Measurements from ENCODE around the gene ARHGEF16. TPM values are rescaled to one million over a fixed set of nuclear protein-coding genes. Genes with fewer than 3 reads are reported as not detected.
A peak's percentile ranks its signal among the peaks of the same experiment; 100 is the strongest.

ARHGEF16 gene
- polyA plus RNA-seq, 6 donors from 2014 or later = not detected

DNA sequence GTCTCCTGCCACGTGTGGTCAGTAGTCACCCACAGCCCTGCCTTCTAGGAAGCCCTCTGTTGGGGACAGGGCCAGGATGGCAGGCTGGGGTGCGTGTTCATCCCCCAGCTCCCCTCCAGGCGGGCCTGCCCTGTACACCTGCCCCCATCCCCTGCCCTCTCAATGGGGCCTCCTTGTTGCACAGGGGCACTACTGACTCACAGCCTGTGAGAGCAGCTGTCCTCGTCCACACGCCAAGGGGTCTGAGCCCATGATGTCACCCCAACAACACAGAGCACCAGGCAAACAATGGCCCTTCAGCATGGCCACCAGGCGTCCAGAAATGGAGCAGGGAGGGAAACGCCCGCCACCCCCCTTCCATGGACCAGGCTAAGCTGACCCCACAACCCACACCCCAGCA, 64.3 kb downstream of the ARHGEF16 start:
- Mint-ChIP-seq H3K9me3 (no peaks in the 10 kb centered on the region), H3K36me3 (no peaks in the 10 kb centered on the region), H3K27me3 (no peaks in the 10 kb centered on the region), H3K4me3 (no peak overlapping the region), H3K27ac (no peak overlapping the region), H3K4me1 (no peaks in the 10 kb centered on the region)
- ATAC-seq (ENCODE audit: low read depth in 2 of 2) (no peak), DNase-seq (no peak)

DNA sequence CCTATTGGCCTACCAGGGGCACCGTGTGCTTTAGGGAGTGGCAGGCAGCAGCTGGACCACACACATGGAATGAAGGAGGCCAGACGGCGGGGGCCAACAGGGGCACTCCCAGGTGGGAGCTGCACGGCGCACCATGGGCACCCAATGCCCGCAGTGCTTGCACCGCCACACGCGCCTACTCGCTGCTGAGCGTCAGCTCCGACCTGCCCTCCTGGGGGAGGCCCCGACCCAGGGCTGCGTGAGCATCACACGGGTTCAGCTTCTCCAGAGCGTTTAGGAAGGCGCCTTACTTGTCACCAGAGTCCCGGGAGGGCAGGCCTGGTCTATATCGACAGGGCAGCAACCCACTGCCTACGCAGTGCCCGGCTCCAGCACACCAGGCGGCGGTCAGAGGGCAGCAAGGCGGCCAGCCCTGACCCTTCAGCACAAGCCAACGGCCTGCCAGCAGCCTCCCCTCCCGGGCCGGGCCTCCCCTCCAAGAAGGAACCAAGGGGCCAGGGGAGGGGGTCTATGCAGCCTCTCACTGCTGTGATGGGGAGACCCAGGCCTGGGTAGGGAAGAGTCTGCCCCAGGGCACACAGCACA, 64.9 kb downstream of the ARHGEF16 start:
- Mint-ChIP-seq H3K4me3 (no peak overlapping the region), H3K4me1 (peaks cover 0 to 2% (median 0%) of the 10 kb centered on the region in 3 donors), H3K27ac (no peak overlapping the region), H3K9me3 (no peaks in the 10 kb centered on the region), H3K27me3 (no peaks in the 10 kb centered on the region), H3K36me3 (no peaks in the 10 kb centered on the region)
- ATAC-seq (ENCODE audit: low read depth in 2 of 2) (no peak), DNase-seq (no peak)

DNA sequence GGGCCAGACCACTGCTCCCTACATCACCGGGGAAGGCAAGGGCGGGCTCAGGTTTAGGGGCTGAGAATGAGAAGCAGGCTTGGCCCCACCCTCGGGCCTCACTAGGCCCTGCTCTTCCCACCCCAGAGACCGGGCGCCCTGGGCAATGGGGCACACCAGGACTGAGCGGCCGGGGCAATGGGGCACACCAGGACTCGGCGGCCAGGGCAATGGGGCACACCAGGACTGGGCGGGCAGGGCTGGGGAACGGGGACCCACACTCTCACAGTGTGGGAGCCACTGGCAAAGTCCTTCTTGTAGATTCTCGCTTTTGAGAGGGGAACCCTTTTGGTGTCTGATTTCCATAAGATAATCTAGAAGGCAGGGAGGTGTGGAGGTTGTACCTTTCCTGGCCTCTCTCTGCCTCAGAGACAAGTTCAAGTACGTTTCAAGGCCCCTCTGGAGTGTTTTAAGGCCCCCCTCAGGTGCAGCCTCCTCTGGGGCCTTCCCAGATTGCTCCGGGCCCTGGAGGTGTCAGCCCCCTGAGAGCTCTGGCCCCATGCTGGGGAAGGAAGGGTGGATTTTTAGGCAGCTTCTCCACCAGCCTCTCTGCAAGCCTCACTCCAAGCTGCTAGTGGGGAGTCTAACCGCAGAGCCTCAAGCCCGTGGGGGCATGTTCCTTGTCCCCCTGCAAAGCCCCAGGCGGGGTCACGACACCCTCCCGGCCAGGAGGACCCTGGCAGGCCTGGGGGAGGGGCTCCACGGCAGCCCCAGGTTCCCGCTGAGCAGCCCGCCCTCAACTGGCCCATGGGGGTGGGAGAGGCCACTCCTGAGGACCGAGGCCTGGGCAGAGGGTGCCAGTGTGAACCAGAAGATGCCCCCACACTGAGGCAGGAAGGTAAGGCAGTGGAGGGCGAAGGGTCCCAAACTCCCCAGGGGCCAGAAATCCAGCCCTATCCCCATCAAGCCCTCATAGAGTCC, 66.2 kb downstream of the ARHGEF16 start:
- ATAC-seq (ENCODE audit: low read depth in 2 of 2) = no peak
- Mint-ChIP-seq H3K27ac (no peak overlapping the region), H3K27me3 (no peaks in the 10 kb centered on the region), H3K9me3 (no peaks in the 10 kb centered on the region), H3K36me3 (no peaks in the 10 kb centered on the region), H3K4me1 (peaks cover 0 to 6% (median 3%) of the 10 kb centered on the region in 3 donors), H3K4me3 (peak overlapping the region in 1 of 8 donors; percentile 22)
- no peak for DNase-seq

DNA sequence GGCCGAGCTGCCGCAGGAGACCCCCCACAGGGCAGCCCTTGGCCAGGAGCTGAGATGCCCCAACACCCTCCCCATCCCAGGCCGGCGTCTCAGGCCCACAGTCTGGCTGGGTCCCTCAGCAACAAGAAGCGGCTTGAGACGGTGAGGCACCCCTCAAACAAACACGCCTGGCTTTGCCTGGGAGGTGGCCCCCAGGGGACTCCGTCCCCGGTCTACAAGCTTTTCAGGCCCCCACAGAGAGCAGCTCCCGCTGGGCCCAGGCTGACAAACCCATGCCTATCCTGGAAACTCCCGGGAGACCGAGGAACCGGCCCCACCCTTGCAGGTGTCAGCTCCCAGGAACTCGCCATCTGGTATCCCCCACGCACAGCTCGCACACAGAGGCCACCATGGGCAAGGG, 67.0 kb downstream of the ARHGEF16 start:
- no peaks in the 10 kb centered on the region for H3K27me3 Mint-ChIP-seq
- peaks cover 0 to 12% (median 5%) of the 10 kb centered on the region in 3 donors for H3K4me1 Mint-ChIP-seq
- no peak overlapping the region for H3K27ac Mint-ChIP-seq
- H3K9me3 Mint-ChIP-seq = no peaks in the 10 kb centered on the region
- H3K36me3 Mint-ChIP-seq = no peaks in the 10 kb centered on the region
- no peak overlapping the region for H3K4me3 Mint-ChIP-seq
- ATAC-seq (ENCODE audit: low read depth in 2 of 2) = no peak
- DNase-seq = no peak

DNA sequence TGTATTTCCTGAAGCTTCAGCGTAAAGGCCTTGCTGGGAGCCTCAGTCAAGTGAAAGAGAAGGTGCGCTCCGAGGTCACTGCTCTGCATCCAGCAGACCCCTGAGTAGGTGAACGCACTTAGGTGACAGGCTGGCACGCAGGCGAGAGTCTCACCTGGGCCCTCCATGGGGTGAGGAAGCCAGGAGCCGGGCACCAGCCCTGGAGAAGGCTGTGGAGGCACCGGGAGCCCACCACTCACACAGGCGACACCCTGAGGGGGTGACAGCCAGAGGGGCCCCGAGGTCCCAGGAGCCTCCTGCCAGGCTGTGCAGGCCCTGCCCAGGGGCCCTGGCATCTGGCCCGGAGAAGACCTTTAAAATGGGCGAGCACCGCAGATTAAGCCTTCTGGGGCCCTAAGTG, 67.6 kb downstream of the ARHGEF16 start:
- ATAC-seq (ENCODE audit: low read depth in 2 of 2) (no peak), DNase-seq (no peak)
- H3K27me3 Mint-ChIP-seq = no peaks in the 10 kb centered on the region
- H3K4me1 Mint-ChIP-seq = peaks cover 0 to 14% (median 5%) of the 10 kb centered on the region in 3 donors
- no peak overlapping the region for H3K4me3 Mint-ChIP-seq
- H3K27ac Mint-ChIP-seq = no peak overlapping the region
- no peaks in the 10 kb centered on the region for H3K36me3 Mint-ChIP-seq
- H3K9me3 Mint-ChIP-seq = no peaks in the 10 kb centered on the region

DNA sequence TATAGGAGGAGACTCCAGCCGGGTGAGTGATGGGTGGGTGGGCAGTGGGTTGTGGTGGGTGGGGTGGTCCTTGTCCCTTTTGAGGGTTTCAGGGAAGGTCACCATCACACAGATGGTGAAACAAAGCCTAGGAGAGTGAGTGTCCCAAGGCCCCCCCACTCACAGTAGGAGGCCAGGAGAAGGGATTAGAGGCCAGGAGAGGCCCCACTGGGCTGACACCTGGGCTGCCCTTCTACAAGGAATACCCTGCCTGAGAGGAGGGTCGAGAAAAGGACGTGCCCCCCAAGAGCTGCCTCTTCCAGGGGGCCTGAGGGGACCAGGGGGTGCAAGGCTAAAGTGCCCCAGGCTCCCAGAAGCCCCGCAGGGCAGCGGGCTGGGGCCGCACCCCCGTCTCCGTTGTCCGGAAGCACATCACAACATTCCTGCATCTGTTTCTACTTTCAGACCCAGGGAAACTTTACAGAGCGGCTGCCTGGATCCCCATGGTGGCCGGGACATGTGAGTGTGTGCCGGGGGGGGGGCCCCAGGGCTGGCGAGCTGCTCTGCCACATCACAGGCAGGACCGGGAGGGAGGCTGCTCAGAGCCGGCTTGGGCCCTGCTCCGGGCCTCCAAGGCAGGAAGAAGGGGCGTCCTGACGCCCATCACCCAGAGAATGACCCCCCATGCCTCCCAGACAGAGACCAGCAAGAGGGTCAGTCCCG, 68.2 kb downstream of the ARHGEF16 start:
- DNase-seq (no peak), ATAC-seq (ENCODE audit: low read depth in 2 of 2) (no peak)
- no peak overlapping the region for H3K4me3 Mint-ChIP-seq
- no peaks in the 10 kb centered on the region for H3K36me3 Mint-ChIP-seq
- H3K27ac Mint-ChIP-seq = no peak overlapping the region
- no peaks in the 10 kb centered on the region for H3K27me3 Mint-ChIP-seq
- peaks cover 0 to 20% (median 5%) of the 10 kb centered on the region in 3 donors for H3K4me1 Mint-ChIP-seq
- H3K9me3 Mint-ChIP-seq = no peaks in the 10 kb centered on the region

DNA sequence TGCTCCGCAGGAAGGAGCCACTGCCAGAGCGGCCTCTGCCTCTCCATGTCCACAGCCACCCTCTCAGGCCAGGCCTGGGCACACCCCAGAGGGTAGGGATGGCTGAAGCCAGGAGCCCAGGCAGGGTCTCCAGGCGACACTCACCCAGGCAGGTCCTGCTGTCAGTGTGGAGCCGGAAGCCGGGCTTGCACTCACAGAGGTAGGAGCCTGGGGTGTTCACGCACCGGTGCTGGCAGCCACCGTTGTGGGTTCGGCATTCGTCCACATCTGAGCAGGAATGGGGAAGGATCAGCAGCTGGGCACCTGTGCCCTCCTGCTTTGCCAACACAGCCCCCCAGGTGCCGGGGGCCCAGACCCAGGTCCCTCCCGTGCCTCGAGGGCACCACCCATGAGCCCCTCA, 69.5 kb downstream of the ARHGEF16 start:
- H3K36me3 Mint-ChIP-seq = no peaks in the 10 kb centered on the region
- ATAC-seq (ENCODE audit: low read depth in 2 of 2) (no peak), DNase-seq (no peak)
- no peaks in the 10 kb centered on the region for H3K9me3 Mint-ChIP-seq
- no peak overlapping the region for H3K4me3 Mint-ChIP-seq
- no peaks in the 10 kb centered on the region for H3K27me3 Mint-ChIP-seq
- H3K4me1 Mint-ChIP-seq = peaks cover 0 to 31% (median 5%) of the 10 kb centered on the region in 3 donors
- no peak overlapping the region for H3K27ac Mint-ChIP-seq

DNA sequence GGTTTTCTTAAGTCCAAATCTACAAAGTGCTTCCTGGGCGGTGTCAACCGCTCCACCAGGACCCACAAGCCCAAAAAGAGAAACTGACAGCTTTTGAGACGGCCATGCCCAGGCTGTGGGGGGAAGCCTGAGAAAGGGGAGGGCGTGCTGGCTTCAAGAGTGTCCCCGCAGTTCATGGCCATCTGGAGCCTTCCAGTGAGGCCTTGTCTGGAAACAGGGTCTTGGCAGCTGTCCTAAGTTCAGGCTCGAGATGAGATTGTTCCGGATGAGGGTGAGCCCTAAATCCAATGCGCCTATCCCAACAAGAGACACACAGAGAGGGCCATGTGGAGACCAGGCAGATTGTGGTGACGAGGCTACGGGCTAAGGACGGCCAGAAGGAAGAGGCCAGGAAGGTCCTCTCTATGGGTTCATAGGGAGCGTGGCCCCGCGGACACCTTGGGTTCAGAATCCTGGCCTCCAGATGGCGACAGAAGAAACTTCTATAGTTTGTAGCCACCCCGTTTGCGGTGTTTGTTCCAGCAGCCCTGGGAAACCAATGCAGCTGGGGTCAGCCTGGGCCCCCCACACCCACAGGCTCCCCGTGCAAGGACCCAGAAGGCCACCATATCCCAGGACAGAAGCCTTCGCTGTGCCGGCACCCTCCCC, 70.2 kb downstream of the ARHGEF16 start:
- H3K9me3 Mint-ChIP-seq = no peaks in the 10 kb centered on the region
- DNase-seq (no peak), ATAC-seq (ENCODE audit: low read depth in 2 of 2) (no peak)
- no peaks in the 10 kb centered on the region for H3K36me3 Mint-ChIP-seq
- peak overlapping the region in 1 of 6 donors; percentile 24 for H3K27ac Mint-ChIP-seq
- H3K4me1 Mint-ChIP-seq = peaks cover 0 to 38% (median 6%) of the 10 kb centered on the region in 3 donors
- peak overlapping the region in 1 of 8 donors; percentile 29 for H3K4me3 Mint-ChIP-seq
- no peaks in the 10 kb centered on the region for H3K27me3 Mint-ChIP-seq

DNA sequence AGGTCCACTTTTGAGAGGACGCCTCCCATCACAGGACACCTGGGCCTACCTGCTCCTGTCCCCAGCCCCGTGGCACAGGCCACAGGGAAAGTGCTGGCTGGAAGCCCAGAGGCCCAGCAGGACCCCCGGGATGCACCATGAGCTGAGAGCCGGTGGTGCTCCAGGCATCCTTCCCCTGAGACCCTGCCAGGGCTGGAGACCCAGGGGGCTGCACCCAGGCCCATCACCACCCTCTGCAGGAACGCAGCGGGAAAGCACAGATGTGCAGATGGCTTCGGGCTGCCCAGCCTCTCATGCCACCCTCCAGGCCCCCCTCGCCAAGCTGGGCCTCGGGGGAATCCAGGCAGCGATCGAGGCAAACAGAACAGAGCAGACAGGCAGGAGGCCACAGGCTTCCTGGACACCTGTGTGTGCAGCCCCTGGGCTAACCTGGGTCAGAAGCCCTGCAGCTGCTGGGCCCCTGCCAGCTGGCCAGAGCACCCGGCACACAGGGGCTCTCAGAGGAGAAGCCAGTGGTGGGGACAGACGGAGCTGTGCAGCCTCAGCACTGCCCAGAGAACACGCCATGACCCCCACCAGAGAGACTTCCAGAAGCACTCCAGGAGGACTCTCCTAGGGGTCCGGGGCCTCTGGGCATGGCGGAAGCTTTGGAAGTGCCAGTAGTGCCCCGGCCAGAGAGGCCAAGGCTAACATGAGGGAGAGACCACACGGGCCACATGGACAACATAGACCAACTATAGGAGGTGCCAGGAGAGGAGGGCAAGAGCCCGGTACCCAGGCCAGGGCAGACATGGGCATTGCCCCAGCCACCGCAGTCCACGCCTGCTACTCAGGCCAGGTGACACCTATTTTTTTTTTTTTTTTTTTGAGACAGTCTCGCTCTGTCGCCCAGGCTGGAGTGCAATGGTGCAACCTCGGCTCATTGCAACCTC, 71.4 kb downstream of the ARHGEF16 start:
- no peak overlapping the region for H3K4me3 Mint-ChIP-seq
- H3K9me3 Mint-ChIP-seq = no peaks in the 10 kb centered on the region
- H3K27me3 Mint-ChIP-seq = no peaks in the 10 kb centered on the region
- ATAC-seq (ENCODE audit: low read depth in 2 of 2) (no peak), DNase-seq (no peak)
- H3K4me1 Mint-ChIP-seq = peaks cover 7 to 47% (median 14%) of the 10 kb centered on the region in 3 donors
- no peaks in the 10 kb centered on the region for H3K36me3 Mint-ChIP-seq
- peak overlapping the region in 1 of 6 donors; percentile 69 for H3K27ac Mint-ChIP-seq

DNA sequence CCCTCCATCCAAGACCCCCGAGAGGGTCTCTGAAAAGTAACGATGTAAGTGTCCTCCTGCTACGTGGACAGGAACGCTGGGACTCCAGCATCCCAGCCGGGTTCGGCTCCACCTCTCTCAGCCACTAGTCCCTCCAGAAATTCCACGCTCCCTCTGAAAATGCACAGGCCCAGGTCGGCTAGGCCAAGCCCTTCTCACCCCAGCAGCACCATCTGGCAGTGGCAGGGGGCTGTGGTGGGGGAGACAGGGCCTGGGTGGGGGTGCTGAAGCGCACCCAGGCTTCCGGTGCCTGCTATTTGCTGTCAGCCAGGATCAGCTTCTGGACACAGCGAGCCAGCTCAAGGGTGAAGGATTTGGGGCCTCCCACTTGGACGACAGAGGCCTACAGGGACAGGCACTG, 73.3 kb downstream of the ARHGEF16 start:
- Mint-ChIP-seq H3K4me3 (peak overlapping the region in 1 of 8 donors; percentile 49), H3K9me3 (no peaks in the 10 kb centered on the region), H3K4me1 (peaks cover 13 to 53% (median 17%) of the 10 kb centered on the region in 3 donors), H3K27me3 (no peaks in the 10 kb centered on the region), H3K36me3 (no peaks in the 10 kb centered on the region), H3K27ac (no peak overlapping the region)
- ATAC-seq (ENCODE audit: low read depth in 2 of 2) (no peak), DNase-seq (no peak)

DNA sequence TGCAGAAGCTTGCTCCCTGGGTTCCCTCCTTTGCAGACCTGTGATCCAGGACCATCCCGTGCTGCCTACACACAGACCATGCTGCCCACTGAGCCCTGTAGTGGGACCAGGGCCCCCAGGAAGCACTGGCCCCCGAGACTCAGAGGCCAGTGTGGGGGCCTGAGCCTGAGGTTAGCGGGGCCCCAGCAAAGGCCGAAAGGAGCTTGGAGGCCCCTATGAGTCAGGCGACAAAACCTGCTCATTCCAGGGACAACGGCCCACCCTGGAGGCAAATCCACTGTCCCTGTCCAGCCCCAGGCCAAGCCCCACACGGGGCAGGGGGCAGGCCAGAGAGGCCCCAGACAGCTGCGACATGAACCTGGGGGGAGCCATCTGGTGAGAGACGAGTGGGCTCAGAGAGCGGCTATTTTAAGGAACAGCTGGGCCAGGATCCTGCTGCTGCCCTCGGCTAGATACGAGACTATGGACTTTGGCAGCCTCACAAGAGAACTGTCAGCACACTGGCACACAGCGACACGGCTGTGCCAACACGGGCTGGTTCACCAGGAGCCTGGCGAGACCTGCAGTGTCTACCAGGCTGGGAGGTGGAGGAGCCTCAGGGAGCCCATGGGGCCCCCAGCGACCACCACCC, 74.7 kb downstream of the ARHGEF16 start:
- Mint-ChIP-seq H3K27me3 (no peaks in the 10 kb centered on the region), H3K4me3 (peak overlapping the region in 6 of 8 donors; percentile 53 to 87 (median 84)), H3K9me3 (no peaks in the 10 kb centered on the region), H3K27ac (no peak overlapping the region), H3K36me3 (no peaks in the 10 kb centered on the region), H3K4me1 (peaks cover 13 to 53% (median 17%) of the 10 kb centered on the region in 3 donors)
- ATAC-seq (ENCODE audit: low read depth in 2 of 2) (no peak), DNase-seq (no peak)
